GM19438 (cell line): ENCODE results near the gene INAFM2.

Source experiments
- ATAC-seq: cut with Tn5 transposase; IDR thresholded peaks from one replicate; pipeline ENCODE4 v1.9.1; 2021; ENCODE audit warnings: low read depth; ENCODE audit not compliant: unreplicated experiment

The INAFM2 gene

DNA sequence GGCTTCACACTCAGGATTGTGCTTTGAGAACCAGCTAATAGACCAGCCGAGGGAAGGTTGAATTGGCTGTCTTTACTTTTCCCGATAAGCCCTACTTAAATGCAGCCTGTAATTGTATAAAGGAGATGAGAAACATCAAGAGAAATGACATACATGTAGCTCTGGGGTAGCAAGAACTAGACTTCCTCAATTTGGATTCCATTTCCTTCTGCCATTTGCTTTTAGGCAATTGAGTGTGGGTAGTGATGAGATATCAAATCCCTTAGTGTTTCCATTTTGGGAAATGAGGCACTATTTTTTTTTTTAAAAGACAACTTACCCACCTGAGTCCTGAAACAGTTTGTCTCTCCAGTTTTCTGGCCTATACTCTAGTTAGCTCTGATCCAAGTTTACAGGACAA, 2.2 kb downstream of the INAFM2 start:
- ATAC-seq: no peak

DNA sequence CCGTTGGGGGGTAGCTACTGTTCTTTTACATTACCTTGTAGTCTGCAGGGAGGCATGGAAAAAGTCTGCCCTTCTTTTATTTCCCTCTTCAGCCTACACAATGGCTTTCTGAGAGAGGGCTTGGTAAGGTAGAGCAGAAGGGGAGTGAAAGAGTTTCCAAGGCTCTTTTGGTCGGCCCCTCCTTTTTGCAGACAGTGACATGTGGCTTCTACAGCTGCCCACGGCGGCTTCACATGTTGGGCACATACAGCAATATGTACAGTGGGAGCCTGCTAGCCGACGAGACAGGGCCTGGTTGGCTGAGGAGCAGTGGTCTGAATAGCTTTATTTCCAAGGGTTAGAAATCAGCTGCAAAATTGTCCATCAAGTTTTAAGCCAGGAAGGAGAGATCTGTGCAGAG, 4.0 kb downstream of the INAFM2 start:
- no peak for ATAC-seq

DNA sequence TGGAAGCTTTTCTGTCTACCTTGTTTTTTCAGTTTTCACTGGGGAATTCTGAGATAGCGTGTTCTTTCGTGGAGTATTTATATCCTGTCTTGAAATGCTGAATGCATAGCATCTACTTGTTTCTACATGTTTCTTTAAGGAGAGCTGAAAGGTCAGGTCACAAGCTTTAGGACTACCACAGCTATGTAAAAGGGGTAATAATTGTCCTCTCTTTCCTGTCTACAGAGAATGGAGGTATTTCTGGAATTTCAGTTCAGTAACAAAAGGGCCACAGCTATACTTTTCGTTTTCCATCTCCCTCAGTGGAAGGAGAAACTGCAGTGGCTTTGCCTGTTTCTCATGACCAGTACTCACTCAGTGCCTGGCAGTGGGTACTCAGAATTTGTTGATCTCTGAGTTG, 4.7 kb downstream of the INAFM2 start:
- no peak for ATAC-seq

DNA sequence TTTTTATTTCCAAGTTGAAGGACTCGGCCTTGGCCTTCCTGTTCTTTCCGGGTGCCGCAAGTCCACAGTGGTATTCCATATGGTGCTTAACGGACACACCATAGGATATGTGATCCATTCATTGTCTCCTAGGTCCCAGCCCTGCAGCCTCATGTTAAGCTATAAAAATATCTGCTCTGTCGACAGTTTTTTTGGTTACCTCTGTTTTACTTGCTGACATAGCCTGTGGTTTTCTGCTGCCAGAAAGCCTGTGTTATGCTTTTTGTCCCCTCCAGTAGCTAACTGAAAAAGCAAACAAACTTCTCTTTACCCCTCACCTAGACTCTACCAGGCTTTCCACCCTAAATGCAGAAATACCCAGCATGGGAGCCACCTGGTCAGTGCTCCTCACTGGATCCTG, 5.3 kb downstream of the INAFM2 start:
- ATAC-seq: no peak

DNA sequence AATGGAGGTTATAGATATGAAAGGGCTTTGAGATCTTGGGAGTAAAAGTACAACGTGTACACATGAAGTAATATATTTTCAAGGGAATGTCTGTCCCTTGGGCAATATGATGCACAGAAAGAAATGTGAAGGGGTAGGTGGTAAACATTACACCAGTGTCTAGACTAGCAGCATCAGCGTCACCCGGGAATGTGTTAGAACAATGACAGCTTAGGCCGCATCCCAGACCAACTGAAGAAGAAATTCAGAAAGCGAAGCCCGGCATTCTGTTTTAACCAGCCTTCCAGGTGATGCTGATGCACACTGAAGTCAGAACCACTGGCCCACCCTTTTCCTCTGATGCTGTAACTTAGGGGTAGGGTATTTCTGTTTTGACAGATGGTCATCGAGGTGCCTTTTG, 6.3 kb downstream of the INAFM2 start:
- no peak for ATAC-seq

DNA sequence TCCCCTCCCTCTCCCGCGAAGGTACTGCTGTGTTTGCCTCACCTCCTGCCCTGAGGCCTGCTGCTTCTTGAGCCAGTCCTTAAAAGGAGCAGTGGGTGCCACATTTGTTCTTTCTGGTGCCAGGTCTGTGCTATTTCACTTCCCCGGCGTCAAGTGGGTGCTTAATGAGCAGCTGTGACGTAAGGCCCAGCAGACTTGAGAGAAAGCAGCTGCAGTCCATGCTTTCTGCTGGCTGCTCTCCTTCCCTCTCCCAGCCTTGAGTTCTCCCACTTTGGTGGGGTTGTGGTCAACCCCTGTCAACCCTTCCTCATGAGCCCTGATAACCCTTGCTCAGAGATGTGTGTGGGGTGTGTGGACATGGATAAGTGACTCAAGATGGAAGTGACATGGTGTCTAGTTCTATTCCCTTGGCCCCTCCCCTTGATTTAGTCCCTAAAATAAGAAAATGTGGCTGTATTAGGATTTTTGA, 6.9 kb downstream of the INAFM2 start:
- ATAC-seq: no peak

GRCh38 chr15:40331026-40331425, 7.5 kb downstream of the INAFM2 start:
- no peak for ATAC-seq

DNA sequence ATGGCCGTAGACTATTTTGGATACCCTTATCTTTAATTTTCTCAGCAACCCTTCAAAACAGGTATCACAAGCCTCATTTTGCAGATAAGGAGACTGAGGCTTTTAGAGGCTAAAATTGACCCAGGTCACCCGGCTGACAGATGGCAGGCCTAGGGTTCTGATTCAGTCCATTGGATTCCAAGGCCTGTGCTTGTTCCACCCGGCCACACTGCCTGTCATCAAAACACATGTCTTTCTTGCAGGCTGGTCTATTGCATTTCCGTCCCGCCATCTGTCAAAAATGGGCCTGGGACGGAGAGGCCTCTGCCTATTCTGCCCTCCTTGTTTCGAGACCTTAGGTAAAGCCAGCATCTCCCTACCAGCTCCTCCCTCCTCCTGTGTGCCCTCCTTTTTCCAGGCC, 8.1 kb downstream of the INAFM2 start:
- ATAC-seq: no peak

DNA sequence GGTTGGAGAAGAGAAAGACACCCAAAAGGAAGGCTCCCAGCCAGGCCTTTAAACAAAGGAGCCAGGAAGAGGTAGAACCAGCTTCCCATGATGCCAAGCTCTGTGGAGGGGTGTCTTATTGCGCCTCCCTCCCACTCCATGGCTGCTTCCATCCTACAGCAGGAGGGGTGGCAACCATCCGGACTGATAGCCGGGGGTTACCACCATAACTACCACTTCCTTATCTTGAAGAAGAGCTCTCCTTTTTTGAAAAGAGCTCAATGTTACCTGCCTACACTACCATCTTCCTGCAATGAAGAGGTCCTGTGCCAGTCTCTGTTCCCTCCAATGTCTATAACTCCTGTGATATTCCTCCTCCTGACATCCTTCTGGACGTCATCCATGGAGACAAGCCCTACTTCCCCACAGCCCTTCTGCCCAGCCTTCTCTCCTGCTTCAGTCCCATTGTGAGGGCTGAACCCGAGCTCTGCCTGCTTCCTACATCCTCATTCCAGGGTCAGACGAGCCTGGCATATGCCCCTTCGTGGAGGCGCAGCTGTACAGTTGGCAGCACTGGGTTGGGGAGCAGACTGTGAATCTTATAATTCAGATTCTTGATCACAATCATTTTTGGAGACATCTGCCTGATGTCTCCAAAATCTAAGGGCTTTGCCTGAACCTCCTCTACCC, 8.8 kb downstream of the INAFM2 start:
- ATAC-seq: no peak

- ATAC-seq: no peak
Measured at GRCh38 chr15:40333922-40334492, 10.5 kb downstream of the INAFM2 start.

GRCh38 chr15:40334541-40334940, 11.0 kb downstream of the INAFM2 start:
- ATAC-seq: no peak

DNA sequence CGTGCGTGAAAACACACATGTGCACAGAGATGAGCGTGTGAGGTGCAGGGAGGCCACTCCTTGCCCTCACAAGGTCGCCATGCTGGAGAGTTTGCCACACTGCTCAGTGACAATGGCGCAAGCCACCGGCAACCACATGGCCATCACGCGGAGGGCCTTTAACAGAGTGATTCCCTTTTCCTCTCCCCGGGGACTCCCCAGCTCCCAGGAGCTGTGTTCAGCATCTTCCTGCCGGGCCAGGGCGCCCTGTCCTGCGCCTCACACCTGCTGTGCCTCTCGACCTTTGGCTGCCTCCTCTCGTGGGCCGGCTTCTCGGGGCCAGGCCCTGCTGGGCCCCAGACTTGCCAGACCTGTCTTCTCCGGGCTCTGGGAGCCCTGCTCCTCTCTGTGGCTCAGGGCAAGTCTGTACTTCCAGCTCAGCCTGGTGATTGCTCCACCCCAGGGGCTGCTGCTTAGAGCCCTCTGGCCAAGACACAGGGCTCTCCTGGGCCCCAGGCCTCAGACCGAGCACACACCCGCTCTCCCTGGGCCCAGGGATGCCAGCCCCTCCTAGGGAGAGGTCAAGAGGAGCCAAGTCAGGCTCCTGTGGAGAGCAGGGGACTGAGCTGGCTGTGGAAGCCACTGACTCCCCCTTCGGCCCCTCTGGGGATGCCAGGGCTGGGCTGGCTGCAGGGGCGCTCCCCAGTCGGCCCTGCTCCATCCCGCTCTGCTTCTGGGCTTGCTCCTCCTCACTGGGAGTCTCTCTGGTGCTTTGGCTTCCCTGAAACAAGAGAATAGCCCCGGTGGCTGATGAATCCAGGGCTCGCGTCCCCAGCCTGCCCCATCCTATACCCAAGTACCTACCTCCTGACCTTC, 11.7 kb downstream of the INAFM2 start:
- ATAC-seq: no peak

DNA sequence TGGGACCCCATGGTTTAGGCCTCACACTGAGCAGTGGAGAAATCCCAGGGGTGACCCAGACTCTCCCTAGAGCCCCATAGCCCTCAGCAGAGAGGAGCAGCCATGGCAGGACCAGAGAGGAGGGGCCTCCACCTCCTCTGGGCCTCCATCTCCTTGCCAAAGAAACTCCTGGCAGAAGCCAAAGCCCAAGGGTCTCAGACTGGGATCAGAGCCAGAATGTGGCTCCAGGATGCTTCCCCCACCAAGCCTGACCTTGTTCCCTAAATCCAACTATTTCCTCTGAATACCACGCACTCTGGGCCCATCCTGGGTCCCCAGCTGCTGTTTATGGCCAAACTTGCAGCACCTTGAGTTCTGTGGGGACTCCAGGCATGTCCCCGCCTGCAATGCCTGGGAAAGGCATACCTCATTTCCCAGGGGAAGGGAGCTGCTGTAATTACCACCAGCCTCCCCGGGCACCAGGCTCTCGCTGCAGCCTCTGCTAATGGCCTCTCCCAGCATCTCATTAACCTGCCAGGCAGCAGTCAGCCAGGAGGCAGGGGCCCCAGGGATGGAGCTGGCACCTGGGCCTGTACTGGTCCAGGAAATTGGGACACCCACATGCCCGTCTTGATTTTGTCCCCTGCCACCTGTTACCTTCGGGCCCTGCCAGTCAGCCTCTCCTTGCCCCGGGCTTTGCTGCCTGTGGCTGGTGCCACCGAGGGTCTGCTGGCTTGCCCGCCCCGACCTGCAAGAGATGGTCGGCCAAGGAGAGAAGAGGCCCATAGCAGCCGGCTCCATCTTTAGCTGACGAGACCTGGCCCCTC, 12.6 kb downstream of the INAFM2 start:
- no peak for ATAC-seq

DNA sequence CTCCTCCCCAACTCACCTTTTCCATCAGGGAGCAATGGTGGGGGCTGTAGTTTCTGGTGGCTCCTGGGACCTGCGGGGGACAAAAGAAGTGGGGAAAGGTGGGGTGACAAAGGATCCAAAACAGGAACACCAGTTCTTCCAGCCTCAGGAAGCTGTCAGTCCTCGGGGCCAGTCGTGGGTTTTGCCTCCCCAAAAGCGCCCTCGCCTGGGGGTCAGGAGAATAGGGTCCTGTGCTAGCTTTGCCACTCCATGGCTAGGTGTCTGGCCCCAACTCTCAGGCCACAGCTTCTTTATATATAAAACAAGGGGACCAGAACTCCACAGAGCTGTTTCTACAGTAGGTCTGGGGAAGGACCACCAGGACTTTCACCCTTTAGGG, 13.2 kb downstream of the INAFM2 start:
- ATAC-seq: no peak

DNA sequence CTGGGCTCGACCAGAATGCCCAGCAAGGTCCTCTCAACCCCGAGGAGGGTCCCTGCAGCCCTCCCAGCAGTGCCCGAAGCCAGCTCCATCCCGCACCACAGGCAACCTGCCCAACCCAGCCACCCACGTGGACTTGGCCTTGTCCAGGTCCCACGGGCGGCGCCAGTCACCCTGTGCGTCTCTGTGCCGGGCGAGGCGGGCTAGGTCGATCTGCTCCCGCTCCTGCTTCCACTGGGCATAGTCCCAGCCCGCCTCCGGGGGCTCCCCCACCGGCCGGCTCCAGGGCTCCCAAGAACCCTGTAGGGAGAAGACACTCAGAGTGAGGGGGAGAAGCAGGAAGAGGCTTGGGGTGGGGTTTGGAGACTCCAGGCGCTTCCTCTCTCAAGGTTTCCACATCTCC, 14.1 kb downstream of the INAFM2 start:
- ATAC-seq: no peak

GRCh38 chr15:40338041-40338657, 14.7 kb downstream of the INAFM2 start:
- no peak for ATAC-seq

- no peak for ATAC-seq
Measured at GRCh38 chr15:40338921-40339620, 15.6 kb downstream of the INAFM2 start.

DNA sequence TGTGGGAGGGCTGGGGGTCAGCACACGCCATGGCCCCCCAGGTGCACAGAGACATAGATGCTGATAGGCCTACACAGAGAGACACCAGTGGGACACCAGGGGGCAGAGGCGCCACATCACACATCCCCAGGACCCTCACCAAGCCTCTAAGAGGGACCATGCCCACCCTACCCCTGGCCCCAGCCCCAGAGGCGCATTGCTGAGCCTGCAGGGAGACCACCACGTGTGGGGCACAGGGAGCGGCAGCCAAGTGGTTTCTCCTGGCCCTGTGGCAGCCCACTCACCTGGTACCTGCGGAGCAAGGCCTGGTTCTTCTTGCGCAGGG, 16.1 kb downstream of the INAFM2 start:
- no peak for ATAC-seq

- no peak for ATAC-seq
Measured at GRCh38 chr15:40340038-40340739, 16.7 kb downstream of the INAFM2 start.
